T-helper 22 cell (primary cell): ENCODE results near the gene NMUR1.
A peak's percentile ranks its signal among the peaks of the same experiment; 100 is the strongest.

Source experiments
- DNase-seq: peaks from one replicate; pipeline ENCODE4 v3.0.0-alpha.2; 2020; ENCODE audit warnings: low read depth

The NMUR1 gene

GRCh38 chr2:231525248-231526163 is 4.7 kb downstream of the NMUR1 start:
- no peak for DNase-seq

DNA sequence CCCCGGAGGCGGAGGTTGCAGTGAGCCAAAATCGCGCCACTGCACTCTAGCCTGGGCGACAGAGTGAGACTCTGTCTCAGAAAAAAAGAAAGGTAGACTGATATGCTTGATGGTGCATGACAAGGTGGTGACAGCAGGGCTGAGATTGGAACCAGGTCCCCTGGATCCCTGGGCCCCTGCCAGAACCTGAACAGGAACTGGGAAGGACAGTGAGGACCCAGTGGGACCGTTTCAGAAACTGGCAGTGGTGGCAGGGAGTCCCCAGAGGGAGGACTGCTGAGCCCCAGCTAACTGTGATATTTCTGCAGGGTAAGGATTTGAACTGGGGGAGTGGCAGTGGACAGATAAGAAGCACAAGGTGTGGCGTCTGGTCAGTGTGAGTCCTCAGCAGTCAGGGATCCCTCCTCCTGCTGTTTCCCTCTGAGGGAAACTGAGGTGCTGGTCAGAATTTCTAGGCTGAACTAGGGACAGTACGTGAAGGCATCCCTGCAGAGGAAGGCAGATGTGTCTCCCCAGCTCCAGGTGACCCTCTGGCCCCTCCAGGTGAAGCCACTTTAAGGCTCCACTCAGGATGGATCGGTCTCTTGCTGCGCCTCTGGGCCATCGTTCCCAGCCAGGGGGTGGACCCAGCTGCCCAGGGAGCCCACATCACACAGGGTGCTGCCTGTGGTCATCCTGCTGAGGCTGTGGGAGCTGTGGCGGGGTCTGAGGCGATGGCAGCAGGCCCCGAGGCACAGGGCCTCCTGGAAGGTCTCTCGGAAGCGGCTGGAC is 5.6 kb downstream of the NMUR1 start:
- no peak for DNase-seq

DNA sequence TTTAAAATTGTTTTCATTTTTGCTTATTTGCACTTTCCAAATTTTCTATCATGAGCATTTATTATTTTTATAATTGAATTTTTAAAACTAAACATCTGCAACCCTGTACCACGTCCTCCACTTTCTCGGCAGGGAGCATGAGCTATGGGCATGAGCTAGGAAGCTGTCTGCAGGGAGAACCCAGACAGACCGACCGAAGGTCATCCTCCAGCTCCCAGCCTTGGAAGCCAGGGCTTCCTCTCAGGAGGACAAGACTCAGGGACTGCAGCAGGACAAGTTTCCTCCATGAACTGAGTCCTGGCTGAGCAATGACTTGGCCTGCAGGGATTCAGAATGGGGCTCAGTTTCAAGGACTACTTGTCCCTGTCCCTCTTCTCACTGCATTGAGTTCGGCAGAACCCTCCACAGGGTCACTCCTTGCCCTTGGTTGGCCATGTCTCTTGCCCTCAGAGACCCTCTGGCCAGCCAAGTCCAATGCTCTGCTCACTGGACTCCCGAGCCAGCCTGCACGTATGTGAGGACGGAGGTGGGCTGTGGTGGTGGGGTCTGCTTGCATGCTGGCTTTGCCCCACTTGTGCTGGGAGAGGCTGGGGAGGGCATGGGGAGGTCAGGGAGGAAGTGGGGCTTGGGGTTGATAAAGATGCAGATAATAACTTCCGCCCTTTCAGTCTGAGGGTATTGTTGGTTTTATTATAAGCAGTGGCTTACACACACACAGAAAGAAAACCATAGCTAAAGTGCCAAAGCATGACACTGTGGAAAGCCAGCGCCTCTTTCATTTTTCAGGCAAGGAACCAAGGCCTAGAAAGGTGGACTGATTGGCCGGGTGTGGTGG is 6.6 kb downstream of the NMUR1 start:
- no peak for DNase-seq

DNA sequence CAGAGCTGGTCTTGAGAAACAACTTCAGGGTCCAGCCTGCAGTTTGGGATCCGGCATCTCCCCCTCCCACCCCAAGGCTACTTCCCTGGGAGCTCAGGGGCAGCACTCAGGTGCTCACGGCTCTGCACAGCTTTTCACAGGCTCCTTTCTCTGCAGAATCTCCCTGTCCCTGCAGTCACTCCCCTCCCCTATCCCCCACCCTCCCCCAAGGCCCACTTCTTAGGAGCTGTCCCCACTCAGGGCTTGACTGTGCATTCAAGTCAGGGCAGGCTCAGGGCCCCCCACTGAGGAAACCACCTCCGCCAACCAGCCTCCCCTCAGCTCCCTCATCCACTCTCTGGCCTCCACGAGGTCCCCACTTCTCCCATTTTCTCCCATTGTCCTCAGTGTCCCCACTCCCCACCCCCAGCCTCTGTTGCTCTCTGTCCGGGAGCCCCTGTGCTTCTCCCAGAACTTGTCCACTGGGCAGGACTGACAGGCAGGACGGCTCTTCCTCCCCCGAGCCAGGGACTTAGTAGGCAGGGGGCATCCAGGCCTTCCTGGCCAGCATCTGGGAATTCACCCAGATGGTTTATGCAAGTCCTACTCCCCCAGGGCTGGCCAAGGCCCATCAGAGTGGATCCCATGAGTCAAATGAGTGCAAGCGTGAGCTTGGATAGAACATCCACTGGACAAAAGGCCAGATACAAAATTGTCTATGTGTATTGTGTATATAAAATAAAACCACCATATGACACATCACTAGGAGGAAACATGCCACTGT is 7.6 kb downstream of the NMUR1 start:
- DNase-seq = no peak

DNA sequence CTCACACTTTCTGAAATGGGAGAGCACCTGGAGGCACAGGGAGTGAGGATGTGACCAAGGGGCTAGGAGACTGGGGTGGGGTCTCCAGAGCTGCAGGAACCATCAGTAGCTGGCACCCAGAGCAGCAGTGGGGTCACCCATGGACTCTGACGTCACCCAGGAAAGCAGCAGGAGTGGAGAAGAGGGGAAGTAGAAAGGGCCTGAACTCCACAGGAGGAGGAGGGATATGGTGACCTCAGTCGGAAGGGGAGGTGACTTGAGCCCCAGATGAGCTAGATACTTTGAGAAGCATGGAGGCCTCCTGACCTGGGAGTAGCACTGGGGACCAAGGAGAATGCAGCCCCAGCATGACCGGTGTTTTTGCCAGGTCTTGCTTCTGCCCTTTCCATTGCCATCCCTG is 8.8 kb downstream of the NMUR1 start:
- DNase-seq = no peak

DNA sequence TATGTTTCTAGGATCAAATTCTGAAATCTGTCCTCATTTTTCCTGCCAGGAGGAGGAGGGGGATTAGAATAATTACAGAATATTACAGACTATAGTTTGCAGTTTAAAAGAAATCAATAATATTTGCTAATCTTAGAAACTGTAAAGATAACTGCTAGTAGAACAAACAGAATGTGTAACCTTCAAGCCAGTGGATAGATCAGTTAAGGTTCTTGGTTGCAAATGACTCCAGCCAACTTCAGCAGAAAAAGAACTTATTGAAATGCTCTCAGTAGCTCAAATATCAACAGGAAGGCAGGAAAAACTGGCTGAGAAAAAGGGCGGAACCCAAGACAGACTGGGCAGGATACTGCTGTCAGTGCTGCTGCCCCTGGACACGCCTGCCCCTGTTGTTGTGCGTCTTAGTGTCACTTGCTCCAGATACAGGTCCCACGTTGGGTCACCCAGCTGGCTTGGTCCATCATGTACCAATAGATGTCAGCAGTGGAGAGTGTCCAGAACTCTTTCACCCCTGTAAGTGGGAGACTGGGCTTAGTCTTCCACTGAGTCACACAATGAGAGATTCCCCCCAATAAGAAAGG is 10.2 kb downstream of the NMUR1 start:
- DNase-seq = no peak

GRCh38 chr2:231518771-231519170 is 11.5 kb downstream of the NMUR1 start:
- DNase-seq = no peak

DNA sequence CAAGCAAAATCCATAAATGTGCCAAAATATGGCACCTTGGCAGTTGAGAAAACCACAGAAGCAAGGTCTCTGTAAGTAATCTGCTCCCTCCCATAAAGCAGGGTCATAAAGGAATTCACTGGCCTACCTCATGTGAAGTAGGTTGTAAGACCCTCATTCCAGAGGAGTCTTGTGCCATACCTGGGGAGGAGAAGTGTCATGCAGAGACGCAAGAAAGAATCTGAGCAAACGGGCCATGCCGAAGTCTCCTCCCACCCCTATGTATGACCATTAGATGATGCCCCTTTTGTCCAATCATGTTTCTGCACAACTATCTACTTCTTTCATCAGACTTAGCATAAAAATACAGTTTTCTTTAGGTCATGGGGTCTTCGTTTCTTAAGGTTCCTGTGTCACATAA is 14.6 kb downstream of the NMUR1 start:
- DNase-seq = no peak

GRCh38 chr2:231514951-231515297 is 15.3 kb downstream of the NMUR1 start:
- DNase-seq = no peak

GRCh38 chr2:231514225-231514950 is 15.9 kb downstream of the NMUR1 start:
- DNase-seq = peak; percentile 98

- DNase-seq = no peak
These were observed 16.5 kb downstream of the NMUR1 start for GRCh38 chr2:231513746-231514224.

DNA sequence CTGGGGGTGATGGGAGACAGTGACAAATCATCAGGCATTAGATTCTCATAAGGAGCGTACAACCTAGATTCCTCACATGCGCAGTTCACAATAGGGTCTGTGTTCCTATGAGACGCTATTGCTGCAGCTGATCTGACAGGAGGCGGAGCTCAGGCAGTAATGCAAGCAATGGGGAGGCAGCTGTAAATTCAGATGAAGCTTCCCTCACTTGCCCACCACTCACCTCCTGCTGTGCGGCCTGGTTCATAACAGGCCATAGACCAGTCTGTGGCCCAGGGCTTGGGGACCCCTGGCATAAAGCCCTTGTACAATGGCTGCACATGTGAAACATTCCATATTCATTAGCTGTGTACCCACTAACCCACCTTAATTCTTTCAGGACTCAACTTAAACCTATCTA is 18.0 kb downstream of the NMUR1 start:
- no peak for DNase-seq

DNA sequence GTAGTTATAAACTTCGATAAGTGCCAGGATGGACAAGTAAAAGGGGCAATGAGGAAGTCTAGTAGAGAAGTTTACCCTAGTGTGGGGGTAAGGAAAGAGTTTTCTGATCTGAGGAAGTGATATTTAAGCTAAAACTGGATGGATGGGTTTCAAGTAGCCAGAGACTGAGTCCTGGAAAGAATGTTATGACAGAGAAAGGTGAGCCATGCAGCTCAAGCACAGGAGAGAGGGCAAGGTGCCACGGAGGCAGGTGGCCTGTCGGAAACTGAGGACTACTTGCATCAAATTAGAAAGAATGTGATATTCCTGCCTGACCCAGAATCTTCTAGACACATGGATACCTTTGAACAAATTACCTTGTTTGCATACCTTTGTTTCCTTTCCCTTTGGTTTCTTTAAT is 26.5 kb downstream of the NMUR1 start:
- no peak for DNase-seq

DNA sequence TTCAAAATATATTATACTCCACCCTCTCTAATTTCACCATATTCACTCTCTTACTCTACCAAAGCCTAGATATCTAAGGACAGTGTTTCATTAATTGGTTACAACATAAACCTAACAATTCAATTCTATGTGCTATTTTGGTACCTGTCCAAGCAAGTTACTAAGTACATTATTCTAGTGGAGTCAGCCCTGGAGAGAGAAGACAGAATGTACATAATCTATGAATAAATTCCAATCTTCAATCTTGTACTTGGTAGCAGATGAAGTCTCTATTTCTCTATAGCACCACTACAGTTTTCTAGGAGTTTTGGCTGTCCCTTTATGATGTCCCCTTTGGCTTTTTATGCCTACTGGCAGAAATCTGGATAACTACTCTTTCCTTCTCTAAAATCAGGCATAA is 27.6 kb downstream of the NMUR1 start:
- DNase-seq = no peak

DNA sequence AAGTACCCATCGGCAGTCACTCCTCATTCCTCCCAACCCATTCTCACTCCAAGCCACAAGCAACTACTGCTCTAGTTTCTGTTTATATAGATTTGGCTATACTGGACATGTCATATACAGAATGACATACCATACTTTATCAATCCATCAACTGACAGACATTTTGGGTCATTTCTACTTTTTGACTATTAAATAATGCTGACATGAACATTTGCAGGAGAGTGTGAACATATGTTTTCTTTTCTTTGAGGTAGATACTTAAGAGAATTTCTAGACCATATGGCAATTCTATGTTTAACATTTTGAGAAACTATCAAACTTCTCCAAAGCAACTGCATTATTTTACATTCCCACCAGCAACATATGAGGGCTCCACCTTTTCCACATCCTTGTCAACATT is 32.6 kb downstream of the NMUR1 start:
- no peak for DNase-seq

- DNase-seq = no peak
These were observed 35.6 kb downstream of the NMUR1 start for GRCh38 chr2:231494669-231495068.

GRCh38 chr2:231490801-231491200 is 39.4 kb downstream of the NMUR1 start:
- DNase-seq = no peak

GRCh38 chr2:231489990-231490389 is 40.3 kb downstream of the NMUR1 start:
- no peak for DNase-seq

DNA sequence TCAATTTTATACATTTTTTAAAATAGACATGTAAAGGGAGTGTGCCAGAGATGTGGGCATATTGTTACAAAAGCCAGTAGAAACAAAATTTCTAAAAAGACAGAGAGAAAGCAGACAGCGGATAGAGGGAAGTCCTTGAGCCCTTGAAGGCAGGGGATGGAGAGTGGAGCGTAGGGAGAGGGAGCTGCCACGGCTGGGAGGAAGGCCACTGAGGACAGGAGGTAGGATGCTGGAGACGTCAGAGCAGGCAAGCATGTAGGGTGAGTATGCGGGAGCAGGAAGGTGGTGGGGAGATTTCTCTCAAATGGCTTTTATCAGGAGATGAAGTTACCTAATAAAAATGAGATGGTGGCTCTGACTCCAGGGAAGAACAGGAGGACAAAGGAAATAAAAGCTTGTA is 41.9 kb downstream of the NMUR1 start:
- DNase-seq = no peak

DNA sequence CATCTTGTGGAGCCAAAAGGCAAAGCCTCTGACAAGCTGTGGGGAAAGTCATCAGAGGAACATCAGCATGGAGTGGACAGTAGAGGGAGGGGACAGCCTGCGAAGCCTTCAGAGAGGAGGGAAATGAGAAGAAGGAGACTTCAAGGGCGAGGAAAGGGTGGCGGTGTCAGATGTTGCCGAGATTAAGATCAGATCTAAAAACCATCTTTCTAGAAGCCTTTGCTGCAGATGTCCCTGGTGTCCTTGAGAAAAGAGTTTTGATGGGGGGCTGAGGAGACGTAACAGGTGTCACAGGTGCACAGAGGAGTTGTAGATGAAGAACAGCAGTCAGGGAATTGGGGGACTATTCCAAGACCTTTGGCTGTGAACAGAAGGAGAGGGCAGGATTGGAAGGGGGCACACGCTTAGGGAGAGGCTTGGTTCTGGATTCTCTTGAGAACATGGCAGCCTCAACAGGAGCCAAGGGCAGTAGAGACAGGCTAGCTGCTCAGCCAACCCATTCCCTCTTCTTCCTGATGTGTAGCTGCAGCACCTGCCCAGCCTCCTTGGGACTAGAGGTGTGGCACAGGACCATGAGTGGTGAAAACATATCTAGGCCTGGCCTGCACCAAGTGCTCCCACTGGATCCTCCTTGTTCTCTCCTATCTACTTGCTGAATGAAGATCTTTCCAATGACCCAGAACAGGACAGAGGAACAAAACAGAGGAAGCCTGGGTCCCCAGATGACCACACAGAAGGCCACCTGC is 43.2 kb downstream of the NMUR1 start:
- DNase-seq = no peak
